ENCODE results near the gene NHEJ1.

- TF ChIP-seq CTCF (IDR thresholded peaks at IDR 0.05) = no peak
- TF ChIP-seq POLR2A (IDR thresholded peaks at IDR 0.05) = no peak
These were observed 7.4 kb upstream of the NHEJ1 start for GRCh38 chr2:219167997-219168396.
